ENCODE results near the gene PPM1H.

DNA sequence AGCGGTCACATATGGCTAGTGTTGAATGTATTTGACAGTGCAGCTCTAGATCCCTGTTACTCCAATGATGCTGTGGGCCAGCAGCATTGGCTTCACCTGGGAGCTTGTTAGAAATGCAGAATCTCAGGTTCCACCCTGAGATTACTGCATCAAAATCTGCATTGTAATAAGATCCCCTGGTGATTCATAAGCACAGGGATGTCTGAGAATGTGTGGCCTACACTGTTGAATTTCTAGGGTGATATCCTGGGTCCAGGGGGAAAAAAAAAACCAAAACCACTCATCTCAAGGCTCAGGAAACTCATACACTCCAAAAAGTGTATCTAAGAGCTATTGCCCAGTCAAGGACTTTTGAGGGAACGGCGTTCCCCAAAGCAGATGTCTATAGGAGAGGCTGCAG, 196.8 kb downstream of the PPM1H start:
- no peak for TF ChIP-seq EP300 (IDR thresholded peaks at IDR 0.05)
- TF ChIP-seq, protein P1, sequence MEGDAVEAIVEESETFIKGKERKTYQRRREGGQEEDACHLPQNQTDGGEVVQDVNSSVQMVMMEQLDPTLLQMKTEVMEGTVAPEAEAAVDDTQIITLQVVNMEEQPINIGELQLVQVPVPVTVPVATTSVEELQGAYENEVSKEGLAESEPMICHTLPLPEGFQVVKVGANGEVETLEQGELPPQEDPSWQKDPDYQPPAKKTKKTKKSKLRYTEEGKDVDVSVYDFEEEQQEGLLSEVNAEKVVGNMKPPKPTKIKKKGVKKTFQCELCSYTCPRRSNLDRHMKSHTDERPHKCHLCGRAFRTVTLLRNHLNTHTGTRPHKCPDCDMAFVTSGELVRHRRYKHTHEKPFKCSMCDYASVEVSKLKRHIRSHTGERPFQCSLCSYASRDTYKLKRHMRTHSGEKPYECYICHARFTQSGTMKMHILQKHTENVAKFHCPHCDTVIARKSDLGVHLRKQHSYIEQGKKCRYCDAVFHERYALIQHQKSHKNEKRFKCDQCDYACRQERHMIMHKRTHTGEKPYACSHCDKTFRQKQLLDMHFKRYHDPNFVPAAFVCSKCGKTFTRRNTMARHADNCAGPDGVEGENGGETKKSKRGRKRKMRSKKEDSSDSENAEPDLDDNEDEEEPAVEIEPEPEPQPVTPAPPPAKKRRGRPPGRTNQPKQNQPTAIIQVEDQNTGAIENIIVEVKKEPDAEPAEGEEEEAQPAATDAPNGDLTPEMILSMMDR (IDR thresholded peaks at IDR 0.05) = no peak

Data from sigmoid colon (tissue), 4 donors.